OCI-LY1 (cell line): ENCODE measurements around the gene MCU.
A peak's percentile ranks its signal among the peaks of the same experiment; 100 is the strongest.

Experiments used
- H2AFZ ChIP-seq: fragments of 200-600 bp; sonication (generic), shearing (Covaris generic); 2 replicates; pipeline ENCODE4 v1.6.0; 2014; ENCODE audit warnings: antibody characterized with exemption, mild to moderate bottlenecking, low read length
- H3F3A ChIP-seq: fragments of 200-600 bp; sonication (generic), shearing (Covaris generic); 2 replicates; pipeline ENCODE4 v1.6.0; 2014; ENCODE audit warnings: mild to moderate bottlenecking, antibody characterized with exemption, low read length, moderate library complexity; ENCODE audit not compliant: insufficient read depth
- H3K27ac ChIP-seq: fragments of 200-600 bp; sonication (generic); 2 replicates; pipeline ENCODE4 v1.5.1; 2014; ENCODE audit warnings: low read length, mixed run types, mild to moderate bottlenecking, low read depth; ENCODE audit not compliant: poor library complexity, severe bottlenecking
- H3K27me3 ChIP-seq: fragments of 200-600 bp; sonication (generic); 2 replicates; pipeline ENCODE4 v1.6.0; 2014; ENCODE audit warnings: antibody characterized with exemption, mild to moderate bottlenecking, low read length, moderate library complexity; ENCODE audit not compliant: insufficient read depth
- H3K36me3 ChIP-seq: fragments of 200-600 bp; sonication (generic); 2 replicates; pipeline ENCODE4 v1.6.1; 2014; ENCODE audit warnings: mild to moderate bottlenecking, antibody characterized with exemption, low read length, moderate library complexity, mixed read lengths; ENCODE audit not compliant: insufficient read depth
- H3K4me1 ChIP-seq: fragments of 200-600 bp; sonication (generic); 2 replicates; pipeline ENCODE4 v1.5.1; 2014; ENCODE audit warnings: mild to moderate bottlenecking, low read length, moderate library complexity; ENCODE audit not compliant: insufficient read depth, severe bottlenecking
- H3K4me2 ChIP-seq: fragments of 200-600 bp; sonication (generic), shearing (Covaris generic); 2 replicates; pipeline ENCODE4 v1.6.1; 2014; ENCODE audit warnings: low read length
- H3K4me3 ChIP-seq: fragments of 200-600 bp; sonication (generic); 2 replicates; pipeline ENCODE4 v1.5.1; 2014; ENCODE audit warnings: low read length, low read depth, mild to moderate bottlenecking, mixed read lengths; ENCODE audit not compliant: poor library complexity, severe bottlenecking
- H3K79me2 ChIP-seq: fragments of 200-600 bp; shearing (Covaris generic); 2 replicates; pipeline ENCODE4 v1.6.1; 2016; ENCODE audit warnings: mixed run types, low read length, mixed read lengths; ENCODE audit not compliant: insufficient read depth
- H3K9ac ChIP-seq: fragments of 200-600 bp; sonication (generic), shearing (Covaris generic); 2 replicates; pipeline ENCODE4 v1.6.1; 2014; ENCODE audit warnings: mild to moderate bottlenecking, low read length, mixed read lengths
- H3K9me2 ChIP-seq: fragments of 200-600 bp; sonication (generic), shearing (Covaris generic); 2 replicates; pipeline ENCODE4 v1.6.1; 2014; ENCODE audit warnings: low read depth, mild to moderate bottlenecking, low read length, mixed read lengths
- H3K9me3 ChIP-seq: fragments of 200-600 bp; shearing (Covaris generic); 2 replicates; pipeline ENCODE4 v1.6.1; 2014; ENCODE audit warnings: low read length, mixed read lengths
- H4K20me1 ChIP-seq: fragments of 200-600 bp; sonication (generic), shearing (Covaris generic); 2 replicates; pipeline ENCODE4 v1.6.0; 2016; ENCODE audit warnings: mild to moderate bottlenecking, low read length; ENCODE audit not compliant: insufficient read depth
- CTCF ChIP-seq: fragments of 200-600 bp; sonication (generic), shearing (Covaris generic); IDR thresholded peaks from 2 replicates; pipeline ENCODE4 v1.5.1; 2017; ENCODE audit warnings: mild to moderate bottlenecking, antibody characterized with exemption, low read length, moderate library complexity, mixed read lengths
- EZH2 ChIP-seq: fragments of 200-600 bp; sonication (generic), shearing (Covaris generic); IDR thresholded peaks from 2 replicates; pipeline ENCODE4 v1.8.0; 2017; ENCODE audit warnings: borderline replicate concordance, mixed run types, mild to moderate bottlenecking, antibody characterized with exemption, low read length, moderate library complexity, mixed read lengths

MCU gene

GRCh38 chr10:72690071-72690755 is 1.7 kb upstream of the MCU start:
- Histone ChIP-seq H3K4me3 (no peak overlapping the region), H3K79me2 (peaks cover 16% of the 10 kb centered on the region), H3K4me1 (peaks cover 26% of the 10 kb centered on the region), H3F3A (no peaks in the 10 kb centered on the region), H3K27ac (no peak overlapping the region), H3K36me3 (no peaks in the 10 kb centered on the region), H2AFZ (no peak overlapping the region), H3K9me3 (no peaks in the 10 kb centered on the region), H3K9me2 (no peaks in the 10 kb centered on the region), H3K27me3 (no peaks in the 10 kb centered on the region), H3K9ac (no peak overlapping the region), H3K4me2 (no peak overlapping the region), H4K20me1 (no peaks in the 10 kb centered on the region)
- TF ChIP-seq EZH2 (no peak), CTCF (no peak)

GRCh38 chr10:72691470-72691862 is 477 bp upstream of the MCU start:
- Histone ChIP-seq H3K9me2 (no peaks in the 10 kb centered on the region), H3K79me2 (peaks cover 26% of the 10 kb centered on the region), H2AFZ (peak overlapping the region; percentile 96), H3K4me1 (peaks cover 32% of the 10 kb centered on the region), H3K4me2 (peak overlapping the region; percentile 80), H3F3A (no peaks in the 10 kb centered on the region), H3K9ac (peak overlapping the region; percentile 49; the same call in 1 of the 2 replicates), H3K27me3 (no peaks in the 10 kb centered on the region), H3K9me3 (no peaks in the 10 kb centered on the region), H3K27ac (no peak overlapping the region), H3K36me3 (no peaks in the 10 kb centered on the region), H3K4me3 (peak overlapping the region; percentile 82), H4K20me1 (no peaks in the 10 kb centered on the region)
- TF ChIP-seq CTCF: no peak
- TF ChIP-seq EZH2: no peak

GRCh38 chr10:72692744-72692993 is 726 bp downstream of the MCU start:
- Histone ChIP-seq H3F3A (no peaks in the 10 kb centered on the region), H3K9me2 (no peaks in the 10 kb centered on the region), H3K4me1 (peaks cover 32% of the 10 kb centered on the region), H4K20me1 (no peaks in the 10 kb centered on the region), H3K9me3 (no peaks in the 10 kb centered on the region), H3K36me3 (no peaks in the 10 kb centered on the region), H3K27me3 (no peaks in the 10 kb centered on the region), H2AFZ (no peak overlapping the region), H3K4me3 (peak overlapping the region; percentile 82), H3K9ac (peak overlapping the region; percentile 89), H3K79me2 (peaks cover 35% of the 10 kb centered on the region), H3K4me2 (peak overlapping the region; percentile 66), H3K27ac (peak overlapping the region; percentile 75)
- TF ChIP-seq EZH2: no peak
- TF ChIP-seq CTCF: no peak
